ENCODE data around the gene STARD9. TPM values are rescaled to one million over a fixed set of nuclear protein-coding genes. Genes with fewer than 3 reads are reported as not detected.

Gene STARD9
- total RNA-seq, 1 experiment from 2014 or later = 4.0 TPM

DNA sequence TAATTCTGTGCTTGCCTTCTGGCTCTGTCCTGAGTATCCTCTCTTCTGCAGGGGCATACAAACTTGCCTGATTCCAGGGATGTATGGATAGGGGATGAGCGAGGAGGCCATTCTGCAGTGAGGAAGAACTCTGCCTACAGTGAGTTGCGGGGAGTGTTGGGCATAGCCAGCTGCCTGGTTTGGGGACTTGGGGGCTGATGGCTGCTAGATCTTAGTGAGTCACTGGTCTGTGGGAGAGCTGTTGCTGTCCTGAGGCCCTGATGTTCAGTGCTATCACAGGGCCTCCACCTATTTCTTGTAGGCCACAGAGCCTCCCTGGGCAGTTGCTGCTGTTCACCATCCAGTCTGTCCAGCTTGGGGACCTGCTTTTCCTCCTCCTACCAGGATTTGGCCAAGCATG, 141.2 kb downstream of the STARD9 start:
- no peak for DNase-seq (ENCODE audit: low spot score)
- in situ Hi-C loops (cut with HindIII; ENCODE audit: low sequenced_read_pairs) = loop anchor here (25.0 kb wide), 1 partner anchor 221 kb away; no protein-coding TSS in a partner anchor

DNA sequence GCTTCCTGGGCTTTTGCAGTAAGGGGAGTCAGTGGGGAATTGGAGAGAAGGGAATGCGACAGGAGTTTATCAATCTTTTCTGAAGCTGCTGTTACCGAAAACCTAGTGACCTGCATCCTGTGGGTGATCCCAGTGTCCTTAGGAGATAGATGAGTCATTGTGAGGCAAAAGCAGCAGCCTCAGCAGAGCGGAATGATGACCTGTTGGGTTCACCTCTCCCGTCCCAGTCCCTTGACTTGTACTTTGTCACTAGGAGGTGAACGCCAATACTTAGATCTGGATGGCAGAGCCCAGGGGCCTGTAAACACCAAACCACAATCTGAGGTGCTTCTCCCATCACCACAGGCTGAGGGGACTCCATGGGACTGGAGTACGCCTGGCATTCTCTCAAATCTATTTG, 143.6 kb downstream of the STARD9 start:
- in situ Hi-C loops (cut with HindIII; ENCODE audit: low sequenced_read_pairs) = loop anchor here (25.0 kb wide), 1 partner anchor 218 kb away; no protein-coding TSS in a partner anchor
- DNase-seq (ENCODE audit: low spot score) = no peak

GRCh38 chr15:42720071-42720470, 144.7 kb downstream of the STARD9 start:
- in situ Hi-C loops (cut with HindIII; ENCODE audit: low sequenced_read_pairs) = loop anchor here (25.0 kb wide), 1 partner anchor 217 kb away; no protein-coding TSS in a partner anchor
- DNase-seq (ENCODE audit: low spot score) = no peak

- DNase-seq (ENCODE audit: low spot score) = no peak
- in situ Hi-C loops (cut with HindIII; ENCODE audit: low sequenced_read_pairs) = loop anchor here (25.0 kb wide), 1 partner anchor 216 kb away; no protein-coding TSS in a partner anchor
These were observed 145.6 kb downstream of the STARD9 start for GRCh38 chr15:42721016-42721415.

DNA sequence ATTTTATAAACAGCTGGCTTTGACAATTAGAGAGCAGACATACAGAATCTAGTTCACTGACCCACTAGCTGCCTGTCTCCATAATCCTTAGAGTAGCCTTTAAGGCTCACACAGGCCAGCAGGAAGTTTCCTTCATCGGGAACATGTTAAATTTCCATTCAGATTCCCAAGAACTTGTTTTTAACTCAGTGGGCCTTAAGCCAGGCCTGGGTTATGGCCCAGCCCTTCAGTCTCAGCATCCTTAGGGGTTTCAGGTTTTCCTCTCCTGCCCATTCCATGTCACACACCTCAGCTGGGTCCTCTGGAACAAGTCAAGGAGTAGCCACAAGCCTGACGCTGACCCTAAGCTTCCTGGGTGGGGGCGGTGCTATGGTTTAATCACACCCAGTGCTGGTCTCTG, 146.5 kb downstream of the STARD9 start:
- in situ Hi-C loops (cut with HindIII; ENCODE audit: low sequenced_read_pairs) = loop anchor here (25.0 kb wide), 1 partner anchor 215 kb away; no protein-coding TSS in a partner anchor
- DNase-seq (ENCODE audit: low spot score) = no peak

DNA sequence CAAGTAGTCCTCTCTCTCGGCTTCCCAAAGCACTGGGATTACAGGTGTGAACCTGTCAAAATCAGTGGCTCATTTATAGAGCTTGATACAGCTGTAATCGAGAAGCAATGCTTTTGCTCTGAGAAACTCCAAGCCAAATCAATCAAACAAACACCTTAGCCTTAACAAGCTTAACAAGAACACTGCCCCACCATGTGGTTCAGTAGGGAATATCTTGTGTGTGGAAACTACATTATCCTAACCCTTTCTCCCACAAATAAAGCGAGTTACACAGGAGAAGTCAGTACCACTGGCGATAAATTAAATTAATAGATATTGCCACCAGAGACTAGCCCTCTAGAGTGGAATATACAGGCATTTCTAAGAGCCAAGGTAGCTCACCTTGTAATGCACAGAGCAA, 147.7 kb downstream of the STARD9 start:
- DNase-seq (ENCODE audit: low spot score) = no peak
- in situ Hi-C loops (cut with HindIII; ENCODE audit: low sequenced_read_pairs) = loop anchor here (25.0 kb wide), 1 partner anchor 214 kb away; no protein-coding TSS in a partner anchor

GRCh38 chr15:42724276-42724675, 148.9 kb downstream of the STARD9 start:
- in situ Hi-C loops (cut with HindIII; ENCODE audit: low sequenced_read_pairs) = loop anchor here (25.0 kb wide), 1 partner anchor 213 kb away; no protein-coding TSS in a partner anchor
- no peak for DNase-seq (ENCODE audit: low spot score)

- in situ Hi-C loops (cut with HindIII; ENCODE audit: low sequenced_read_pairs) = no loop called here
- DNase-seq (ENCODE audit: low spot score) = no peak
These were observed 150.0 kb downstream of the STARD9 start for GRCh38 chr15:42725331-42725903.

- no peak for DNase-seq (ENCODE audit: low spot score)
- in situ Hi-C loops (cut with HindIII; ENCODE audit: low sequenced_read_pairs) = no loop called here
These were observed 150.7 kb downstream of the STARD9 start for GRCh38 chr15:42726114-42726513.

GRCh38 chr15:42727750-42728381, 152.5 kb downstream of the STARD9 start:
- in situ Hi-C loops (cut with HindIII; ENCODE audit: low sequenced_read_pairs) = no loop called here
- DNase-seq (ENCODE audit: low spot score) = peak; percentile 27

- no peak for DNase-seq (ENCODE audit: low spot score)
- in situ Hi-C loops (cut with HindIII; ENCODE audit: low sequenced_read_pairs) = no loop called here
These were observed 153.2 kb downstream of the STARD9 start for GRCh38 chr15:42728560-42728959.

DNA sequence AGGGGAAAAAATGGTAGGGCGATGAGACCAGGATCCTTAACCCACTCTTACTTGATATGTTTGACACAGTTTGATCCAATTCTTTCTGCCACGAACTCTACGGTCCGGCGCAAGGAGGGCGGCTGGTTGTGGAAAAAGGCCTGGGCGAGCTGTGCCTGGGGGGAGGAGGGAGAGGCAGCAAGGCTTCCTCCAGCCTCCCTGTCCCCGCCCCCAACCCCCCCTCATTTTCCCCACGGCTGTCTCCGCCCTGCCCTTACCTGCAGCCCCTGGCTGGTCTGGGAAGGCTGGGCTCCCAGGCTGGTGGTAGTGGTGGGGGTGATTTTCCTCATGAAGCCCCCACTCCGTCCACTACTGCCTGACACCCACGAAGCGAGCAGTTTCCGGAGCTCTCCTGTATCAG, 153.6 kb downstream of the STARD9 start:
- no peak for DNase-seq (ENCODE audit: low spot score)
- in situ Hi-C loops (cut with HindIII; ENCODE audit: low sequenced_read_pairs) = no loop called here

- DNase-seq (ENCODE audit: low spot score) = no peak
- in situ Hi-C loops (cut with HindIII; ENCODE audit: low sequenced_read_pairs) = no loop called here
These were observed 154.0 kb downstream of the STARD9 start for GRCh38 chr15:42729409-42729808.

DNA sequence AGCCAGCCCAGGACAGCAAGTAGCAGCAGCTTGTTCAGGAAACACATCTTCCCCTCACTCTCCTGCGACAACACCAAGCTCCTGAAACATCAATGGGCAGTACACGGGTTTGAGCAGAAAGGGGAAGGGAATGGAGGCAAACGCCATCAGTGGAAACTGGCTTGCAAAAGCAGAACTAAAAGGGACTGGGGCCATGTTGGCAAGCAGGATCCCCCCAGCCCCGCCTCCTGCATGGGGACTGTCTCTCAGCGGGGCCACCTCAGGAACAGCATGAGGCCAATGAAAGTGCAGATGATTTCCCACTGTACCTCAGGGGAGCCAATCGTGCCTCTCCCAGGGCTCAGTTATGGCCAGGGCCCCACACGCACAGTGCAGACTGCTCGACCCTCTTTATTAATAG, 154.7 kb downstream of the STARD9 start:
- in situ Hi-C loops (cut with HindIII; ENCODE audit: low sequenced_read_pairs) = no loop called here
- no peak for DNase-seq (ENCODE audit: low spot score)

DNA sequence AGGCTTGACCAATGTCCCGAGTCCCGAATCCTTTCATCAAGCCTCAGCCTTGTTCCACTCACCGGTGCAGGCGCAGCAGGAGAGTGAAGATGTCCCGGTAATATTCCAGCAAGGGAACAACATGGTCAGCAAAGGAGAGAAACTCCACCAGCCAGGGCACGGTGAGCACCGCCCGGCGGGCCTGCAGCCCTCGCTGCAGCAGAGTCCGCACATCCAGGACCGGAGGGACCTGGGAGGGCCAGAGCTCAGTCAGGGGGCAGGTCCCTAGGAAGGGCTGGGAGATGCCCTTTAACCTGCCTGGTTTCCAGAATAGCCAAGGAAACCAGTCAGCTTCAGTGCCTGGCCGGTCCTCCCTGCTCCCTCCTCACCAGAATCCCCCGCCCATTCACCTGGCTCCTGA, 155.1 kb downstream of the STARD9 start:
- in situ Hi-C loops (cut with HindIII; ENCODE audit: low sequenced_read_pairs) = no loop called here
- no peak for DNase-seq (ENCODE audit: low spot score)

DNA sequence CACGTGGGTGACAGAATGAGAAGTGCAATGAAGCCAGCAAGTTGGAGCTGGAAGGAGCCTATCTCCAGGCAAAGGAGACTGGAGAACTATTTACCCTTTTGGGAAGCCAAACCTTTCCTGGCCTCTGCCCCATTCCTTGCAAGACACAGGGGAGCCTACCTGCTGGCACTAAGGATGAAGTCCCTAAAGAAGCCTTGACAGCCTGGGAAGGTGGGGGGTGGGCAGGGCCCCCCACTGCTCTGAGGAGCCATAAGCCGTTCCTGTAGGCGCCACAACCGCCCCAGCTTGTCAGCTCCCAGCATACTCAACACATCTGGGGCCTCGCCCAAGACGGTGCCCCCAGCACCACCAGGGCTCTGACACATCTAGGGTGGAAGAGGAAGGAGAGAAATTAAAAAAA, 156.1 kb downstream of the STARD9 start:
- in situ Hi-C loops (cut with HindIII; ENCODE audit: low sequenced_read_pairs) = no loop called here
- DNase-seq (ENCODE audit: low spot score) = no peak

DNA sequence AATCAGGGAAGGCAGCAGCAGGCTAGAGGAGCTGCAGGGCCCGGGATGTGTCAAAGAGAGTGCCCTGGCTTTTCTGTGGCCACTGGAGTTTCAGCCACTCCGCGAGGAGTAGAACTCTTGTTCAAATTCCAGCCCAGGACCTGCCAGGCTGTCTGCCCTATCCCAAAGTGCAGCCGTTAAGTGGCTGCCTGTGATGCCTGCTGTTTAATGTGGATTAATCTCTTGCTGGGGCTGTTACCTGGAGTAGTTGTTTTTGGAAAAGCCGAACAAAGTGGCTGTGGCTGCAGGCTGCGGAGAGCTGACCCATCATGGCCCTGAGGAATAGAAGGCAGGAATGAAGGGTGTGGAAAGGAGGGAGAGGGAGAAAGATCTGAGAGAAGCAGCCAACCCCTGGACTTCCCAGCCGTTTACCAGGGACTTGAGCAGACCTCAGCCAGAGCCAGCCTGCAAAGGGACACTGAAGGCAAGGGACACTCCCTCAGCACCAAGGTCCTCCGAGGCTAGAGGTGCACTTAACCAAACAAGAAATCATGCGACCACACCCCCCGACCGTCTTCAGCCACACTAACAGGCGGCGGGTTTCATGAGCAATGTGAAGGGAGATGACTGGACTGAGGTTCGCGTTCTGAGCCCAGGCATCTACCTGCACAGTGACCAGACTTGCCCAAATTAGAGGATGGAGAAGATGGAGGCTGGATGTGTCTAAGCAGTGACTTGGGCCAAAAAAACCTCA, 156.9 kb downstream of the STARD9 start:
- in situ Hi-C loops (cut with HindIII; ENCODE audit: low sequenced_read_pairs) = no loop called here
- DNase-seq (ENCODE audit: low spot score) = no peak

- DNase-seq (ENCODE audit: low spot score) = no peak
- in situ Hi-C loops (cut with HindIII; ENCODE audit: low sequenced_read_pairs) = no loop called here
These were observed 157.6 kb downstream of the STARD9 start for GRCh38 chr15:42733027-42733426.

DNA sequence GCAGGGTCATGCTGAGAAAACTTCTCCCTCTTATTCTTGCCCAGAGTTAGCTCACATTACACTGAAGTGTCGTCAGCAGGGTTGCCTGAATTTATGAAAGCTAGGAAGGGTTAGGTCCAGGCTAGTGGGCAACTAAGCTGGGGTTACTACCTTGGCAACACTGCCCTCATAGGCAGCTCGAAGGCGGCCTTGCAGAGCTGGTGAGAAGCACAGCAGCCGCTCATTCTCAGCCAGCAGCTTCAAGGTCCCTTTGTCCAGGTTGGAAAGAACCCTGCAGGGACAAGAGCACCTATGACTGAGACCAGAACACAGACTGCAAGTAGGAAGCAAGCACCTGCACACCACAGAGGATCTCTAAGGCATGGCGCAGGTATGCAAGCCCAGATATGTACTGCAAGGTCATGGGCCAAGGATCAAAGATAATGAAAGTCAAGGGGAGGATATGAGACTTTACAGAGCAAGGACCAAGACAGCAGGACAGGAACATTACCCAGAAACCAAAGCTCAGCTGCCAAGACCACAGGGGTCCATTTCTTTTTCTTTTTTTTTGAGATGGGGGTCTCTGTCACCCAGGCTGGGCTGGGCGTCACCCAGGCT, 158.8 kb downstream of the STARD9 start:
- in situ Hi-C loops (cut with HindIII; ENCODE audit: low sequenced_read_pairs) = no loop called here
- no peak for DNase-seq (ENCODE audit: low spot score)
